ENCODE data around the gene SERPINH1.
"Not testable (repeated sequence)": the region's sequence is repeated elsewhere in the genome, so short reads cannot be mapped to it uniquely, and the experiment has no call there.

SERPINH1 gene

DNA sequence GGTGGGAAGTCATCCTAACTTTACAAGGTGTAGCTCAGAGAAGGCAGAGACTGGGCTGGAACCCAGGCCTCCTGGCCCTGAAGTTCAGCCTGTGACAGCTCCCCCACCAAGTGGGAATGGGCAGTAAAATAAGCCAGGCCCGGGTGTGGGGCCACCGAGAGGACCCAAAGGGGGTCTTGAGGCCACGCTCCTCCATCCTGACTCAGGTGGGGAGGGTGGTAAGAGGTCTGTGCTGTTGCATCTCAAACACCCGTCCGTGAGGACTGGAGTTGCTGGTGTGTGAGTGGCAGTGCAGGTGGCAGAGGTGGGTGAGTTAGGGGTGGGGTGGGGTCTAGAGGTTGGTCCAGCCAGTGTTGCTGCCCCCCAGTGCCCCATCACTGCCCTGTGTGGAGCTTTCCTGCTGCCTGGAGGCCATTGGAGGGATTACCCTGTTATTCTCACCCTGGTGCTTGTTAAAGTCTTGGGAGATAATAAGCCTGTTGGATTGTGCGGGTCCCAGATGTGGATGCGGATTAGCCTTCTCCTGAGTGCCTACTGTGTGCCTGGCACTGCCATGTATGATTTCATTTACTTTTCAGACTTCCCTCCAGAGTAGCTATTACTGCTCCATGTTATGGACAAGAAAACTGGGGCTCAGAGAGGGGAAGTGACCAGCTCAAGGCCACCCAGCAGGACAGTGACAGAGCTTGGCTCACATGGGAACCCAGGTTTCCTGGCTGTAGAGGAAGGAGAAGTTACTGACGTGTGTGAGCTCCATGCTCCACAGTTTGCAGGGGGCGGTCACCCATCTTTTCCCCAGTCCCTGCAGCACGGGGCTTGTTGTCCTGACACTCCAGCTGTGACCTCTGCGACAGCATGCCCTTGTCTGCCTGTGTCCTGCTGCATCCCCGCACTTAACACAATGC is 12.9 kb downstream of the SERPINH1 start:
- DNase-seq (ENCODE audit: low spot score), result no peak

DNA sequence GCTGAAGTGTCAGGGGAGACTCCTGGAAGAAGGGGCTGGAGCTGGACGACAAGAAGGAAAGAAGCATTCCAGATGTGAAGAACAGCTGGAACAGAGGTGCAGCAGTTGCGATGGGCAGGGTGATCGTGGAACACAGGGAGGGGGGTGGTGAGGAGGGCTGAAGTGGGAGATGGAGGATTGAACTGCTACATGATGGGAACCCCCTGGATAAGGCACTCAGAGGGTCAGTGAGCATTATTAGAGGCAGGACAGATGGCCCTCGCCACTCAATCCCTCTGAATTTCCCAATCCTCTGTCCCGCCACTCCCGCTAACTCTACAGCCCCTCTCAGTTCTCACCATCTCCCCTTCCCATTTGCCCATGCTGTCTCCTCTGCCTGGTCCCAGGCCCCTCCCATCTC is 14.0 kb downstream of the SERPINH1 start:
- DNase-seq (ENCODE audit: low spot score), result no peak

GRCh38 chr11:75576499-75576918 is 14.5 kb downstream of the SERPINH1 start:
- no peak for DNase-seq (ENCODE audit: low spot score)

DNA sequence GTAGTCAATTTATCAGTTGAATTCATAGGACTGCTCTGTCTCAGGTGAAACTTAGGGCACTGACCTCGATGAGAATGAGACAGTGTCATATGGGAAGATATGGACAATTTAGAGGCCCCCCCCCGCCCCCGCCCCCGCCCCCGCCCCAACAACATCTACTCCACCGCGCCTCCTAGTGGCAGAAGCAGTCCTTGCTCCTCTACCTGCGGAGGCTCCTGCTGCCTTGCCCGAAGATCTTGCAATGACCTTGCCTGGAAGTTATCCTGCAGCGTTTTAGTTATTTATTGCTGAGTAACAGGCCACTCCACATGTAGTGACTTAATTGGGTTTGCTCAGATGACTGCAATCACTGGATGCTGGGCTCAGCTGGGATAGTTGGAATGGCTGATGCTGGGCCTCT is 15.2 kb downstream of the SERPINH1 start:
- DNase-seq (ENCODE audit: low spot score), result no peak

DNA sequence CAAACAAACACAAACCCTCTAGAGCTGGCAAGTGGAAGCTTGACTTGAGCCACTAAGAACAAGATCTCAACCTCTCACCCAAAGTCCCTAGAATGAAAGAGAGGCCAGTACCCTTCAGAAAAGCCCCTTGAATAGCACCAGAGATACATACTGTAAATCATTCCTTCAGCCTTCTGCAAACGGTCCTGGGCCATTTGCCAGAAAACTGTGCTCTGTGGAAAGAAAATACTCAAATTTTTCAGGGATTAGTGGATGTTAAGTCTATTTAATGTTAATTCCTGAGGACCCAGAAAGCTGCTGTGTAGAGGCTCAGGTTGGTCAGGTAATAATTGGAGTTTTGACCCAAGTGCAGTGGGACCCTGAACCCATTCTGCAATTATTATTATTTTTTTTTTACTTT is 16.9 kb downstream of the SERPINH1 start:
- no peak for DNase-seq (ENCODE audit: low spot score)

GRCh38 chr11:75579841-75580240 is 17.8 kb downstream of the SERPINH1 start:
- DNase-seq (ENCODE audit: low spot score), result no peak

DNA sequence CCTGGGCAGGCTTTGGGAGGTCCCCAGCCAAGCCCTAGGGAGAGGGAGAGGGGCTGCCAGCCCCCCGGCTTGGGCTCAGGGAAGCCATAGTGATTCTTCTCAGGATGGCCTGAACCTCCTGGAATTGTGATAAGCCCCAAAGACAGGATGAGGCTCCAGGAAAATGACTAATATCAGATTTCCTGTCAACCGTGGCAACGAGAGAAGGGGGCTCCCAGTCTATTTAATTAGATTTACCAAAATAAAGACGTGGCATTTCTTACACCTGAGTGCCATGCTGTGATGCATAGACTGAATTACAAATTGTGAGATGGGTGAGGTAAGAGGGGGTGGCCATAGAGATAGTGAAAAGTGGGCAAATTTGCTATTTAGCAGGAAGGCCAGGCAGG is 20.4 kb downstream of the SERPINH1 start:
- DNase-seq (ENCODE audit: low spot score), result no peak

DNA sequence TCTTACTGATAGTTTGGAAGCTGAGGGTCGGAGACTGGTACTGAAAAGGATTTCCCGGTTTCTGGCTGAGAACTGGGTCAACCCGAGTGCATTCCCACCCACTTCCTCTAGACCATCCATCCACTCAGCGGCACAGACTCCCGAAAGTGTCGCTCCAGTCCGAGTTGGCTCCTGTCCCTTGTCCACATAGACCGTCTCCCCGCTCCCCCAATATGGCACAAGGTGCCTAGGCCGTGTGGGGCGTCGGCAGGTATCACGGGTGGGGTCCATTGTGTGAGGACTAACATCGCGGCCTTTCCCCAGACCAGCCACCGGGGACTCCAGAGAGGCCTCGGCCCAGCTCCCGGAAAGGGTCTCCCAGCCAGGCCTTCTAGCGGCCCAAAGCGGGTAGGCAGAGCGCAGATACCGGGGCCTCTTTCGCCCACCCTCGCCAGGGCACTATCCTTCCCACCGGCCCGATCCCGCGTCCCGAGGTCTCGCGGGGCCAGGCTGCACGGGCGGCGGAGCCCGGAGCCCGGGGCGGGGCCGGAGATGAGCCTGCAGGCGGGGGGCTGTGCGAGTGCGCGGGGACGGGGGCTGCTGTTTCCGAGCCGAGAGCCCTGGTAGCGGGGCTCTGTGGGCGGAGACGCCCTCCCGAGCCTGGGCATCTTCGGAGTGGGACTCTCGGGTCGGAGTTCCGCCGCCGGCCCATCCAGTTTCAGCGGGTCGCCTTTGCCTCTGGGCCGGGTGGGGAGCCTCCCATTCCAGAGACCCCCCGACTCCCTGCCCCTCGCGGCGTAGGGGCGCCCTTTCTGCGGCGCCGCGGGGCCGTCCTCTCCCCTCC is 21.1 kb downstream of the SERPINH1 start:
- DNase-seq (ENCODE audit: low spot score), result peak; percentile 62

GRCh38 chr11:75583718-75584658 is 21.9 kb downstream of the SERPINH1 start:
- DNase-seq (ENCODE audit: low spot score), result no peak

GRCh38 chr11:75584659-75585292 is 22.7 kb downstream of the SERPINH1 start:
- not testable (repeated sequence) for DNase-seq (ENCODE audit: low spot score)

DNA sequence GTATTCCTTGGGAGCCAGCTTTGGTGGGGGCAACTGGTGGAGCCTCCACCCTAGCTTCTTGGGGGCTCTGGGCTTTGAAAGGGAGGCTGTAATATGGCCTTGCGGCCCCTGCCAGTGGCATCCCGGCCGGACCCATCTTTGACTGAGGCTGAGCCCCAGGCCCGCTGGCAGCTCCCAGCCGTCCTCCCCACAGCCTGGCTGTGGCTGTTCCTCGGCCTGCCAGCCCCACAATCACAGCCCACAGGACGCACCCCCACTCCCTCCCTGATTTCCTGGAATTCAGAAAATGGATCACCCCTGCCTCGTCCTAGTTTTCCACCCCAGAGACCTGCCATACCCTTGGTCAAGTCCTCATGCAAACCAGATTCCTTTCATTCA is 23.2 kb downstream of the SERPINH1 start:
- no peak for DNase-seq (ENCODE audit: low spot score)

DNA sequence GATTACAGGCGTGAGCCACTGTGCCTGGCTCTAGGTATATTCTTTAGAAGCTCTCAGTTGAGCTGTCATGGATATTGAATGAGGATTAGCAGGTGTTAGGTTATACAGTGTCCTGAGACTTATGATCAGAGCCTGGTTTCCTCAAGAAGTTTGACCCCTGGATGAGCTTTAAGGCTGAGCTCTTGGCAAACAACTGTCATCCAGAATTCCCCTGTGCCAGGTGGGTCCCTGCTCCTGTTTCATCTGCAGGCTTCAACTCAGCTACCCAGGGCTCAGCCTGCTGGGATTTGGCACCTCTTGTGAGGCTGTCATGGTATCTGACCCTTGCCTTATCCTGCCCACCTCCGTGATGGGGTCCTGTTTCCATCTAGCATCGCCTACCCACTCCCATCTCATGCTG is 24.3 kb downstream of the SERPINH1 start:
- DNase-seq (ENCODE audit: low spot score), result no peak

DNA sequence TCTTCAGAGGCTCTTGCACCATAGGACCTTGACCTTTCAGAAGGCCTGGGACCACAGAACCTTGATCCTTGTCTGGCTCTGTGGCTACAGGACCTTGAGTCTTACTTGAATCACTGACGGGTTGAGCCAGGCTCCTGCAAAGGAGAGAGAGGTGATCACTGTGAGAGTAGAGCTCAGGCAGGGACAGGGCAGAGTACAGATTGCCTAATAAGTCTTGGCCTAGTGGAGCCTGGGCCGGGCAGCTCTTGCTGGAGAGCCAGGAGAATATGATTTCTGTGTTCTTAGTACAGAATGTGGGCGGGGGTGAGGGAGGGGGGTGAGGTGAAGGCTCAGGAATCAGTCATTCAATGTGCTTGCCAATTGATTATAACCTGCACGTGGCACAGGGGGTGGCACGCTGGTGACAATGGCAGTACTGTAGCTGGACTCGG is 26.0 kb downstream of the SERPINH1 start:
- no peak for DNase-seq (ENCODE audit: low spot score)

- no peak for DNase-seq (ENCODE audit: low spot score)
Observed at GRCh38 chr11:75589051-75589450, 27.0 kb downstream of the SERPINH1 start.

DNA sequence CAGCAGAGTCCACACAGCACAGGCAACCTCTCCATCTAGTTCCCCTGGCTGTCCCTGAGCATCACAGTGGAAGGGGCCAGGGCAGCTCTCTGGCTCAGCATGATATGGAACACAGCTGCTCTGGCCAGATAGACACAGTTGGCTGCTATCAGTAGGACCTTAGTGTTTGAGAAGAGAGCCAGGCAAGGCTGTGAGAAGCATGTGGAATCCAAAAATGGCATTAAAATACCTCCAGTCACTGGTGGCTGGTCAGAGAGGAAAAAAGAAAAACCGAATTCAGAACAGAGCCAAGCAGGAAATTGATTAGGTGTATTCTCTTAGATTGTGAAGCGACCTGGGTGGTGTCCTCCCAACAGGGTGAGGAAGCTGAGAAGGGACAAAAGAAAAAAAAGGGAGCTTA is 27.9 kb downstream of the SERPINH1 start:
- DNase-seq (ENCODE audit: low spot score), result no peak

DNA sequence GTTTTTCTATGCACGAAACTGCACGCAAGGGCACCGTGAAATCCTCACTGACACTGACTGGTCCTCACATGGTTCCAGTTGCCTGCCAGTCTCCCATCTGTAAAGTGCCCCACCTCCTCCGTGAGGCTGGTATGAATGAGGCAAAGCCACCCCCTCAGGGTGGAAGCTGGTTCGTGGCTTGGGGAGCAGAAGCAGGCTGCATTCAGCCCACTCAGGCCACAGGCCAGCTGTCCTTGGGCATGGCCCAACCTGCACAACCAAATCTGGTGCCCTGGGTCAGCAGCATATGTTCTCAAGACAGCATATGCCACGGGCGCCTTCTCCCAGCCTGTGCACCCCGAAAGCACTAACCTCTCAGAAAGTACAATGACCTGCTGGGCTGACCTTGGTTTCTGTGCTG is 29.3 kb downstream of the SERPINH1 start:
- DNase-seq (ENCODE audit: low spot score), result no peak

DNA sequence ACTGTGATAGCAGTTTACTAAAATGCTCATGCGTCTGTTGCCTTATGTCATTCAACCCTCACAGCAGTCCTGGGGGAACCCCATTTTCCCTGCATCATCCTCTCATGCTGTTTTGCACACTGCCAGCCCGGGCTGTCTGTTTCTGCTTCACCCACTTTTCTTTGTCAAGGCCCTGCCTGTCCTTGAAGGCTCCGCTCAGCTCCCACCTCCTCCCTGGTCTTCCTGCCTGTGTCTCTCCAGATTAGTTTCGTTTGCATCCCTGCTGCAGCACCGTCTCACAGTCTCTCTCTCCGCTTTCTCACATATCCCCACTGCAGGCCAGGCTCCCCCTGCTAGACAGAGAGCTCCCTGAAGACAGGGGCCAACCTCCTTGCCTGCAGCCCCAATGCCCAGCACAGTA is 29.9 kb downstream of the SERPINH1 start:
- no peak for DNase-seq (ENCODE audit: low spot score)

DNA sequence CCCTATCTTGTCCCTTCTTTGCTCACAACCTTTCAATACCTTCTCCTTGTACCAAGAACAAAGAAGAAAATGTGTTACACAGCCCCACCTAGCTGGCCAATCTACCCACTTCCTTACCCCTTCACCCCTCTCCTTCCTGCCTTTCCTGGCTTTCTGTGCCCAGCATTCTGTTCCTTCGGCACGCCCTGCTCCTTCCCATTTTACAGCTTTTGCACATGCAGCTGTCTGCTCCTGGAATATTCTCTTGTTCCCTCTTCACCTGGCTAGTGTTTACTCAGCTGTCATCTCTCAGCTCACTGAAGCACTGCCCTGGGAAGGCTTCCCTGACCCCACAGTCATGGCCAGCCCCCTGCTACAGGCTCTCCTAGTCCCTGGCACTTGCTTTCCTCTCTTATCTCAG is 30.7 kb downstream of the SERPINH1 start:
- DNase-seq (ENCODE audit: low spot score), result no peak

- DNase-seq (ENCODE audit: low spot score), result no peak
Observed at GRCh38 chr11:75593286-75593915, 31.3 kb downstream of the SERPINH1 start.

DNA sequence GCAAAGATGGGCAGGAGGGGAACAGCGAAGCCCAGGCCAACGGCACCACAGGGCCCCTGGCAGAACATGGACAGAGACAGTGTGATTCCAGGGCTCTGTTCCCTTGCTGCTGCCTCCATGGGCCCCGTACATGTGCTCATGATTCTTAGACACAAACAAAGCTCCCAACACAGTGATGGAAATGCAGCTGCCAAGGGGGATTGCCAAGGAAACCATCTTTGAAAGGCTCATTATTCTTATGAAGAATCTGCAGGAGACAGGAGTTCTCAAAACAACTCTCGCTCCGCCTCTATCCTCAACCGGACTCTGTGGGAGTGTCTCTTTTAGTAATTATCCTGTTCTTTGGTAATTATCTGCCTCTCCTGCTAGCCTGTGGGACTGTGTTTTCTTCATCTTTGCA is 32.2 kb downstream of the SERPINH1 start:
- no peak for DNase-seq (ENCODE audit: low spot score)

DNA sequence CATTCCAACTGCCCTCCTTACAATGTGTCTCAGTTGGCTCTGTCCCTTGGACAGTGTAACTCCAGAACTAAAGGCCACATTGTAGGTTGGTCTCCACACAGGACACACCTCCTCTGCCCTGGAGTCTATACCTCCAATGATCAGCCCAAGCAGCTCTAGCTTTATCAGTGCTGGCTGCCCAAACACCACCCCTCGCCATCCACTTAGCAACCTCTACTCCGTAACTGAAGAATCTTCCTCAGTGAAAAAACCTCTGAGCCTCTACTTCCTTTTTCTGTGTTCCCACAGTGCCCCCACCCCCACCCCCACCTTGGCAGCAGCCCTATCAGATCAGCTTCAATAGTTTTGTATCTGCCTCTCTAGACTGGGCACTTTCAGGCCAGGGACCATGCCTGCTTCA is 33.4 kb downstream of the SERPINH1 start:
- no peak for DNase-seq (ENCODE audit: low spot score)

Data from SW480 (cell line).